Measurements from ENCODE around the gene S100A4. TPM values are rescaled to one million over a fixed set of nuclear protein-coding genes. Genes with fewer than 3 reads are reported as not detected.

S100A4 gene
- total and polyA plus RNA-seq, 4 experiments from 2014 or later, result 329 to 3,815 (median 1,616) TPM

DNA sequence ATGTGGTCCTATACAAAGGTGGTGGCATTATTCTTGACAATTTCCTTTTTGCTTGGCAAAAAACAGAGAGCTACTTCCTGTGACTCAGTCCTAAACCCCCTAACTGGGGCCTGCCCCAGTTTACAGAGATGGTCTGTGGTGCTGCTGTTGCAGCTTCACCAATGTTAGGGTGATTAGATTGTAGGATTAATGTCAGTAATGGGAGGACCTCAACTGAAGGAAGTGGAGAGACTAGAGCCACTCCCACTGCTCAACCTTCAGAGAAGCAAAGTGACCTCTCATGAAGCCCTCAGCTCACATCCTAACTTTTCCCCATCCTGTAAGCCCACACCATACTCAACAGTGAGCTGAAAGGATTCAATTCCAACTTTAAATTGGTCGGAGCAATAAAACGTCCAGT, 13.4 kb downstream of the S100A4 start:
- peak overlapping the region; percentile 88 to 98 (median 96) for H3K4me3 Mint-ChIP-seq
- Histone ChIP-seq H3K36me3 (ENCODE audit: insufficient read depth, low read length) (peaks cover 7% of the 10 kb centered on the region), H3K27me3 (ENCODE audit: insufficient read depth, low read length) (no peaks in the 10 kb centered on the region), H3K4me3 (ENCODE audit: low read length in 2 of 2) (peak overlapping the region in 1 of 2 donors; percentile 30), H3K4me1 (ENCODE audit: insufficient read depth, low read length) (peaks cover 60% of the 10 kb centered on the region), H3K27ac (ENCODE audit: low read depth, low read length) (peak overlapping the region; percentile 92), H3K9me3 (ENCODE audit: control insufficient read depth in 1 of 2, low read length in 2 of 2) (no peaks in the 10 kb centered on the region)
- POLR2A ChIA-PET (ENCODE audit: partially characterized antibody), result interaction anchor here (1.1 to 7.2 kb wide), 16 partner anchors 9 to 458 kb away, joined by 3 to 631 read pairs (median 4); partner anchors contain the start of genes CHTOP, ILF2, JTB and RPS27
- no peaks in the 10 kb centered on the region for H3K9me3 Mint-ChIP-seq
- H3K27me3 Mint-ChIP-seq, result no peaks in the 10 kb centered on the region
- DNase-seq, result peak; percentile 34 to 82 (median 55)
- intact Hi-C loops (cut with micrococcal nuclease), result loop anchor here (2.0 to 5.0 kb wide), 3 partner anchors 15 to 139 kb away; partner anchors contain the start of genes CHTOP and ILF2
- CTCF ChIA-PET (ENCODE audit: partially characterized antibody), result interaction anchor here (0.7 to 7.6 kb wide), 18 partner anchors 8 to 140 kb away, joined by 3 to 225 read pairs (median 10); partner anchors contain the start of genes CHTOP, S100A1, S100A13 and S100A14
- peaks cover 43 to 72% (median 53%) of the 10 kb centered on the region in 4 donors for H3K4me1 Mint-ChIP-seq
- H3K36me3 Mint-ChIP-seq, result peaks cover 8 to 26% of the 10 kb centered on the region in 2 donors
- H3K27ac Mint-ChIP-seq, result peak overlapping the region; percentile 88 to 98 (median 94)

DNA sequence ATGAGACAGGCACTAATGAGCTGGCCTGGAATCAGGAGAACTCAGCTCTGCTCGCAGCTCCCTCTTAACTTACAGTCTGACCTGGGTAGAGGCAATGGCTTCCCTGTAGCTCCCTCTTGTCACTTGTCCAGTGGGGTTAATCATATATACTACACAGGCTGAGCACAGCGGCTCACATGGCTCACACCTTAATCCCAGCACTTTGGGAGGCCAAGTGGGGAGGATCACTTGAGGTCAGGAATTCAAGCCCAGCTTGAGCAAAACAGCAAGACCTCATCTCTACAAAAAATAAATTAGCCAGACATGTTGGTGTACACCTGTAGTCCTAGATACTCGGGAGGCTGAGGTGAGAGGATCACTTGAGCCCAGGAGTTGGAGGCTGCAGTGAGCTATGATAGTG, 14.0 kb downstream of the S100A4 start:
- no peak overlapping the region for H3K4me3 ChIP-seq (ENCODE audit: low read length in 2 of 2)
- no peaks in the 10 kb centered on the region for H3K27me3 Mint-ChIP-seq
- H3K36me3 Mint-ChIP-seq, result peaks cover 8 to 26% of the 10 kb centered on the region in 2 donors
- H3K4me3 Mint-ChIP-seq, result peak overlapping the region in 5 of 8 donors; percentile 4 to 42 (median 20)
- peaks cover 39 to 67% (median 50%) of the 10 kb centered on the region in 4 donors for H3K4me1 Mint-ChIP-seq
- ChIA-PET POLR2A (ENCODE audit: partially characterized antibody) (interaction anchor here (0.6 to 7.2 kb wide), 16 partner anchors 8 to 459 kb away, joined by 3 to 631 read pairs (median 4); partner anchors contain the start of genes CHTOP, ILF2, JTB and RPS27), CTCF (ENCODE audit: partially characterized antibody) (interaction anchor here (0.7 to 7.6 kb wide), 15 partner anchors 11 to 141 kb away, joined by 3 to 225 read pairs (median 10); partner anchors contain the start of genes CHTOP, S100A14, S100A2 and S100A3)
- H3K27ac Mint-ChIP-seq, result peak overlapping the region; percentile 82 to 98 (median 93)
- DNase-seq, result no peak
- no peaks in the 10 kb centered on the region for H3K9me3 ChIP-seq (ENCODE audit: control insufficient read depth in 1 of 2, low read length in 2 of 2)
- no peaks in the 10 kb centered on the region for H3K9me3 Mint-ChIP-seq
- peak overlapping the region; percentile 92 for H3K27ac ChIP-seq (ENCODE audit: low read depth, low read length)
- intact Hi-C loops (cut with micrococcal nuclease), result loop anchor here (2.0 to 5.0 kb wide), 3 partner anchors 15 to 139 kb away; partner anchors contain the start of genes CHTOP and ILF2
- H3K36me3 ChIP-seq (ENCODE audit: insufficient read depth, low read length), result peaks cover 7% of the 10 kb centered on the region
- H3K27me3 ChIP-seq (ENCODE audit: insufficient read depth, low read length), result no peaks in the 10 kb centered on the region
- H3K4me1 ChIP-seq (ENCODE audit: insufficient read depth, low read length), result peaks cover 54% of the 10 kb centered on the region

DNA sequence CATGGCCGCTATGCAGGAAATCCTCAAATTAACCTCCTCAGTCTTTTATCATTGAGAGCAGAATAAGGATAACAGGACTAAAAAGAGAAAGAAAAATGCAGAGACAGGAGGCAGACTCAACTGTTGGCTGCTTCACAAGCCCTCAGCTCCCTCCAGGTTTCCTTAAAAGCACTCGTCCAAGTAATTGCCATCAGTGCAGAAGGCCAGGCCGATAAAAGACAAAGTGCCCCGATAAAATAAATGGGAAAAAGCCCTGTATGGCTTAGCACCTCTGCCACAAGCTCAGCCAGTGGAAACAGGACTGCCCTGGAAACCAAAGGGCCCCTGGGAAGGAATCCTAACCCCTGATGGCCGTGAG, 17.9 kb downstream of the S100A4 start:
- ChIA-PET POLR2A (ENCODE audit: partially characterized antibody) (no interaction called here), CTCF (ENCODE audit: partially characterized antibody) (interaction anchor here (1.4 kb wide), 1 partner anchor 17 kb away, joined by 3 read pairs; no protein-coding TSS in a partner anchor)
- H3K9me3 ChIP-seq (ENCODE audit: control insufficient read depth in 1 of 2, low read length in 2 of 2), result no peaks in the 10 kb centered on the region
- peaks cover 0 to 5% of the 10 kb centered on the region in 2 donors for H3K36me3 Mint-ChIP-seq
- DNase-seq, result no peak
- H3K4me3 ChIP-seq (ENCODE audit: low read length in 2 of 2), result no peak overlapping the region
- no peaks in the 10 kb centered on the region for H3K36me3 ChIP-seq (ENCODE audit: insufficient read depth, low read length)
- no peak overlapping the region for H3K27ac ChIP-seq (ENCODE audit: low read depth, low read length)
- no peaks in the 10 kb centered on the region for H3K9me3 Mint-ChIP-seq
- peaks cover 12 to 27% (median 22%) of the 10 kb centered on the region in 4 donors for H3K4me1 Mint-ChIP-seq
- intact Hi-C loops (cut with micrococcal nuclease), result no loop called here
- peak overlapping the region in 1 of 7 donors; percentile 48 for H3K27ac Mint-ChIP-seq
- no peaks in the 10 kb centered on the region for H3K27me3 ChIP-seq (ENCODE audit: insufficient read depth, low read length)
- peaks cover 22% of the 10 kb centered on the region for H3K4me1 ChIP-seq (ENCODE audit: insufficient read depth, low read length)
- H3K27me3 Mint-ChIP-seq, result no peaks in the 10 kb centered on the region
- no peak overlapping the region for H3K4me3 Mint-ChIP-seq

DNA sequence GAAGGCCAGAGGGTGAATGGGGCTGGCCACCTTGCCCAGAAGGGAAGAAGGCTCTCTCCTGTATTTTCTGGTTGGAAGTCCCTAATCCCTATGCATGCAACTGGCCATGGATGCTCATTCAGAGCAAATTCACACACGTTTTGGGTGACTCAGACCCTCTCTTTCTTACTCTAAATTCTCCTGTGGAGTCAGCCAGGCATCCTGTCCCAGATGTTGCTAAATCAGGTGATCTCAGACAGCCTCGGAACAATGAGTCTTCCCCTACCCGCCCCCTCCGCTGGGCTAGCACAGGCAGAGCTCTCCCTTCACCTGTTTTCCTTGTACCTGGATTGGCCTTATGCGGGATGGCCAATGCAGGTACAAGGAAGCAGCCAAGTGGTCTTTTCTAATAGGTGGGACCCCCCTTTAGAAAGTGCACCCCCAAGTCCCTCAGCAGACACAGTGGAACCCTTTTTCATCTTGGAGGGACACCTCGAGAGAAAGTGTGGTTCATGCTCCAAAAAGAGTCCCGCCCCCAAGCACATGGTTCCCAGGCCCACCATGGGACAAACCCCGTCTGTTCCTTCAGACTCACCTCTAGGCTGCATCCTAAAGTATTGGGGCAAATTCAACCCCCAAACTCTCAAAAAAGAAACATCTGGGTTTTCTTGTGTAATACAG, 18.5 kb downstream of the S100A4 start:
- no peak overlapping the region for H3K27ac ChIP-seq (ENCODE audit: low read depth, low read length)
- H3K9me3 Mint-ChIP-seq, result no peaks in the 10 kb centered on the region
- POLR2A ChIA-PET (ENCODE audit: partially characterized antibody), result interaction anchor here (2.1 to 4.4 kb wide), 2 partner anchors 8 to 17 kb away, joined by 8 to 27 read pairs; partner anchors contain the start of genes S100A4 and S100A6
- H3K27me3 ChIP-seq (ENCODE audit: insufficient read depth, low read length), result no peaks in the 10 kb centered on the region
- intact Hi-C loops (cut with micrococcal nuclease), result no loop called here
- CTCF ChIA-PET (ENCODE audit: partially characterized antibody), result interaction anchor here (1.4 to 2.4 kb wide), 4 partner anchors 16 to 41 kb away, joined by 3 to 13 read pairs (median 5); no protein-coding TSS in a partner anchor
- no peaks in the 10 kb centered on the region for H3K36me3 ChIP-seq (ENCODE audit: insufficient read depth, low read length)
- no peaks in the 10 kb centered on the region for H3K27me3 Mint-ChIP-seq
- H3K4me3 Mint-ChIP-seq, result no peak overlapping the region
- peak overlapping the region in 2 of 7 donors; percentile 48 to 60 for H3K27ac Mint-ChIP-seq
- H3K36me3 Mint-ChIP-seq, result peaks cover 0 to 2% of the 10 kb centered on the region in 2 donors
- no peak overlapping the region for H3K4me3 ChIP-seq (ENCODE audit: low read length in 2 of 2)
- peaks cover 17% of the 10 kb centered on the region for H3K4me1 ChIP-seq (ENCODE audit: insufficient read depth, low read length)
- H3K9me3 ChIP-seq (ENCODE audit: control insufficient read depth in 1 of 2, low read length in 2 of 2), result no peaks in the 10 kb centered on the region
- H3K4me1 Mint-ChIP-seq, result peaks cover 9 to 24% (median 18%) of the 10 kb centered on the region in 4 donors
- DNase-seq, result no peak

DNA sequence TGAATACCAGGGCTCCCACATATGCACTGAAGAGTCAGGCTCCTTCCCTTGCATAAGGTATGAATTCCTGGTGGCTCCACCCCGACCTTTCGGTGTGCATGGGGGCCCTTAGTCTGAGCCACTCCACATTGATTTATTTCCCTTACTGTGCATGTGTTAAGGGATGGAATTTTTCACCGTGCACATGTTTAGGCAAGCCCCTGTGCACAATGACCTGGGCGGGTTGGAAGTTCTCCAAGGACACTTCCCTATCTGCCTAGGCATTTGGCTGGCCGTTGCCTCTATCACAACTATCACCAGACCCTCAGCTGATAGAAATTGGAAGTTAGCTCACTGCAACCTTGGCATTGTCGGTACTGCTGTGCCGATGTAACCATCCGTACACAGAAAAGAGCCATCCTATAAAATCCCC, 19.5 kb downstream of the S100A4 start:
- peaks cover 4 to 14% (median 10%) of the 10 kb centered on the region in 4 donors for H3K4me1 Mint-ChIP-seq
- no peaks in the 10 kb centered on the region for H3K9me3 Mint-ChIP-seq
- Histone ChIP-seq H3K27ac (ENCODE audit: low read depth, low read length) (no peak overlapping the region), H3K4me1 (ENCODE audit: insufficient read depth, low read length) (peaks cover 7% of the 10 kb centered on the region), H3K4me3 (ENCODE audit: low read length in 2 of 2) (no peak overlapping the region), H3K9me3 (ENCODE audit: control insufficient read depth in 1 of 2, low read length in 2 of 2) (no peaks in the 10 kb centered on the region), H3K27me3 (ENCODE audit: insufficient read depth, low read length) (no peaks in the 10 kb centered on the region), H3K36me3 (ENCODE audit: insufficient read depth, low read length) (no peaks in the 10 kb centered on the region)
- no peak for DNase-seq
- H3K4me3 Mint-ChIP-seq, result no peak overlapping the region
- no peaks in the 10 kb centered on the region for H3K27me3 Mint-ChIP-seq
- no peaks in the 10 kb centered on the region for H3K36me3 Mint-ChIP-seq
- POLR2A ChIA-PET (ENCODE audit: partially characterized antibody), result interaction anchor here (2.1 to 4.4 kb wide), 2 partner anchors 9 to 18 kb away, joined by 8 to 27 read pairs; partner anchors contain the start of genes S100A4 and S100A6
- H3K27ac Mint-ChIP-seq, result peak overlapping the region in 1 of 7 donors; percentile 60
- intact Hi-C loops (cut with micrococcal nuclease), result no loop called here
- CTCF ChIA-PET (ENCODE audit: partially characterized antibody), result interaction anchor here (1.0 to 2.4 kb wide), 6 partner anchors 9 to 51 kb away, joined by 3 to 13 read pairs (median 5); no protein-coding TSS in a partner anchor

DNA sequence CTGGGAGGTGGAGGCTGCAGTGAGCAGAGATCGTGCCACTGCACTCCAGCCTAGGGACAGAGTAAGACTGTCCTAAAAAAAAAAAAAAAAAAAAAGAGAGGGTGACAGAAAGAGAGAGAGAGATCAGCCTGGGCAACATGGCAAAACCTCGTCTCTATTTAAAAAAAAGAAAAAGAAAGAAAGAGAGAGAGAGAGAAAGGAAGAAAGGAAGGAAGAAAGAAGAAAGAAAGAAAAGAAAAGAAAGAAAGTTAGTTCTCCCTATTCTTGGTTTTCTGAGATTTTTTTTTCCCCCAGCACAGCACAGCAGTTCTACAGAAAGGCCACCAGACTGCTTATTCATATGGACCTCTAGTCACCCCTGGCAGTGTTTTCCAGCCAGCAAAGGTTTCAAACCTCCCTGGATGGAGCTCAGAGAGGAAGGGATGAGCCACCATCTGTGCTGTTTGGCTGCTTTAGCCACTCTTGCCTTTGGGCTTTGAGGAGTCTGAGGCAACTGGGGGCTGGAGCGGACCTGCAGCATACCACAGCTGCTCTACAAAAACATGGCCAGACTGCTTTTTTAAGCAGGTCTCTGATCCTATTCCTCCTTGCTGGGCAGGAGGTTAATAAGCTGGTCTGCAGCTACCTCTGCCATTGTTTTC, 20.4 kb downstream of the S100A4 start:
- Mint-ChIP-seq H3K4me1 (peaks cover 4 to 10% (median 7%) of the 10 kb centered on the region in 4 donors), H3K36me3 (no peaks in the 10 kb centered on the region), H3K27me3 (no peaks in the 10 kb centered on the region), H3K27ac (peak overlapping the region in 1 of 7 donors; percentile 17), H3K4me3 (no peak overlapping the region), H3K9me3 (no peaks in the 10 kb centered on the region)
- Histone ChIP-seq H3K9me3 (ENCODE audit: control insufficient read depth in 1 of 2, low read length in 2 of 2) (no peaks in the 10 kb centered on the region), H3K4me3 (ENCODE audit: low read length in 2 of 2) (no peak overlapping the region), H3K27me3 (ENCODE audit: insufficient read depth, low read length) (no peaks in the 10 kb centered on the region), H3K27ac (ENCODE audit: low read depth, low read length) (no peak overlapping the region), H3K36me3 (ENCODE audit: insufficient read depth, low read length) (no peaks in the 10 kb centered on the region), H3K4me1 (ENCODE audit: insufficient read depth, low read length) (no peaks in the 10 kb centered on the region)
- ChIA-PET POLR2A (ENCODE audit: partially characterized antibody) (interaction anchor here (1.1 to 4.4 kb wide), 4 partner anchors 10 to 19 kb away, joined by 3 to 27 read pairs (median 6); partner anchors contain the start of genes S100A4, S100A5 and S100A6), CTCF (ENCODE audit: partially characterized antibody) (interaction anchor here (0.7 to 2.4 kb wide), 11 partner anchors 8 to 52 kb away, joined by 3 to 13 read pairs (median 4); no protein-coding TSS in a partner anchor)
- no peak for DNase-seq
- intact Hi-C loops (cut with micrococcal nuclease), result no loop called here

All from CD4-positive, alpha-beta memory T cell (primary cell).